ENCODE data around the gene DLAT.
A peak's percentile ranks its signal among the peaks of the same experiment; 100 is the strongest.
"Not testable (repeated sequence)": the region's sequence is repeated elsewhere in the genome, so short reads cannot be mapped to it uniquely, and the experiment has no call there.

Gene DLAT

DNA sequence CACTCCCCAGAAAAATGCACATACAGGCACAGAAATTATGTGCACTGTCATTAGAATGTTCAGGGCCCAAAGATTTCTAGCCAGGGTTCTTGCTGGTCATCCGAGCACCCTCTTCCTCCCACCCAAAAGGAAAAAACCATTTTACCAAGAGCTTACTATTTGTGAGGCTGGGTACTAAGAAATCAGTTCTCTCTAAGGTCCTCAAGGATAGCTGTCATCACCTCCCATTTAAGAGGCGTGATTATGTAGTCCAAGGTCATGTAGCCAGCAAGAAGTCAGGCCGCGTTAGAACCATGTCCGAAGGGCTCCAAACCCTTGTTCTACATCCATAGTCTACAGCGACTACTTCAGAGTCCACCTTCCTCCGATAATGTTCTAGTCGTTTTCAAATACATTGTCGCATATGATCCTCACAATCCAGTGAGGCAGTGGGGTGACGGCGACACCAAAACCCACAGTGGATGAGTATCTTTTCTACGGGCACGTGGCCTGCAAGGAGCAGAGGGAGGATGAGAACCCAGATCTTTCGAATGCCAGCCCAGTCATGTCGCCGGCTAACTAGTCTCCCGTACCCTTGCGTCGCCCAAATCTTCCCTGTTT is 60.7 kb downstream of the DLAT start:
- no peak for DNase-seq
- peak overlapping the region; percentile 32 for H2AK5ac ChIP-seq (ENCODE audit: low read length)
- H3K27me3 ChIP-seq (ENCODE audit: insufficient read depth, low read length), result no peaks in the 10 kb centered on the region
- peak overlapping the region; percentile 28 for H4K91ac ChIP-seq (ENCODE audit: low read depth, low read length)
- H3K27ac ChIP-seq (ENCODE audit: low read depth, low read length), result no peak overlapping the region
- H3K4ac ChIP-seq (ENCODE audit: low read depth, low read length), result peak overlapping the region; percentile 22
- H2AFZ ChIP-seq (ENCODE audit: insufficient read depth, low read length, poor library complexity), result peak overlapping the region; percentile 41
- peaks cover 6% of the 10 kb centered on the region for H3K79me1 ChIP-seq (ENCODE audit: low read length)
- peak overlapping the region; percentile 63 for H3K14ac ChIP-seq (ENCODE audit: low read length)
- H3K4me1 ChIP-seq (ENCODE audit: control insufficient read depth in 1 of 2, insufficient read depth in 2 of 2, low read length in 2 of 2), result peaks cover 0 to 7% of the 10 kb centered on the region in 2 experiments
- H4K8ac ChIP-seq (ENCODE audit: low read depth, low read length), result peak overlapping the region; percentile 76
- WGBS (ENCODE audit: extremely low coverage, insufficient coverage, insufficient read length), result no CpG with 5 or more reads among the region's 19 CpGs
- peak overlapping the region; percentile 18 for H2BK120ac ChIP-seq (ENCODE audit: insufficient read depth, low read length, poor library complexity)
- H3K36me3 ChIP-seq (ENCODE audit: control insufficient read depth in 1 of 2, insufficient read depth in 2 of 2, low read length in 2 of 2), result peaks cover 3 to 22% of the 10 kb centered on the region in 2 experiments
- H2BK5ac ChIP-seq (ENCODE audit: low read depth, low read length, poor library complexity), result no peak overlapping the region
- H3K79me2 ChIP-seq (ENCODE audit: control insufficient read depth, insufficient read depth, low read length, poor library complexity), result peaks cover 12% of the 10 kb centered on the region
- no peak overlapping the region for H2BK12ac ChIP-seq (ENCODE audit: low read length)
- peak overlapping the region; percentile 31 for H3K18ac ChIP-seq (ENCODE audit: low read length)
- H3K4me2 ChIP-seq (ENCODE audit: low read length), result peak overlapping the region; percentile 78
- H3K9me3 ChIP-seq (ENCODE audit: insufficient read depth, low read depth, low read length), result no peaks in the 10 kb centered on the region
- peak overlapping the region; percentile 49 for H4K12ac ChIP-seq (ENCODE audit: low read depth, low read length)
- H3K4me3 ChIP-seq (ENCODE audit: low read depth, low read length), result peak overlapping the region; percentile 86
- H3K23ac ChIP-seq (ENCODE audit: low read length), result no peak overlapping the region
- H3K9ac ChIP-seq (ENCODE audit: low read length), result peak overlapping the region; percentile 76

DNA sequence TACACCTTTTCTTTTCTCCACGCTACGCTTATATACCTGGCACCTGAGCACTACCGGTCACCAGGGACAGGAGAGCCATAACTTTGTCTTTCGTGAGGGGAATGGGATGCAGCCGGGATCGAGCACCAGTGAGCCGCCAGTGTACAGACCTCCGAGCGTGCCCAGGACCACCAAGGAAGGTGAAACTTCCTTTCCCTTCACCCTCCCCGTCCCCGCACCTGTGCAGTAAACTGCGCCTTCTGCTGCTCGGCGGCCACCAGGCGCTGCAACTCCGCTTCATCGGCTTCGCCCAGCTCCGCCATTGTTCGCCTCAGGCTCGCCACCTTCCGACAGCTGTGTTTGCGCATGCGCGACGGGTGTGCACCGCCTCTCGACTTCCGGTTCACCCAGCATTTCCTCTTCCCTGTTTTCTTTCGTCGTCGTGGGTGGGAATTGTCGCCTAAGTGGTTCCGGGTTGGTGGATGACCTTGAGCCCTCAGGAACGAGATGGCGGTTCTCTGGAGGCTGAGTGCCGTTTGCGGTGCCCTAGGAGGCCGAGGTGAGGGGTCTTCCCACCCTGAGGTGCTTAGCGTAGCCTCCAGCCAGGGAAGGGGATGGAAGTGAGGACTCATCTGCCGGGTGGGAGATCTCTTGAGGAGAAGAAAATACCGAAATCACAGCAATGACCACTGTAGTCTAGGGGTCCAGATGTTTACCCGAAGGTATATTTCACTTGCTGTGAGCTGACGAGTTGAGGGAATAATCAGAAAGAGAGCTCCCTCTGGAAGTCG is 61.4 kb downstream of the DLAT start, which contains the start of the genes SDHD and TIMM8B:
Gene SDHD (plus strand): TSS at position 452 of the 770 bp plus-strand sequence. CDS start 35 bp downstream, at position 487.
Gene TIMM8B (minus strand): TSS at position 335 of the 770 bp plus-strand sequence. CDS start 33 bp downstream, at position 302.
- Histone ChIP-seq H3K23ac (ENCODE audit: low read length) (no peak within 1 kb of the TSS), H3K9me3 (ENCODE audit: insufficient read depth, low read depth, low read length) (no peaks in the 10 kb centered on the region), H3K79me1 (ENCODE audit: low read length) (peaks cover 6% of the 10 kb centered on the region), H3K4me2 (ENCODE audit: low read length) (peak within 1 kb of the TSS; percentile 96), H4K91ac (ENCODE audit: low read depth, low read length) (peak within 1 kb of the TSS; percentile 74), H3K36me3 (ENCODE audit: control insufficient read depth in 1 of 2, insufficient read depth in 2 of 2, low read length in 2 of 2) (peaks cover 3 to 25% of the 10 kb centered on the region in 2 experiments), H2BK5ac (ENCODE audit: low read depth, low read length, poor library complexity) (peak within 1 kb of the TSS; percentile 73), H3K27me3 (ENCODE audit: insufficient read depth, low read length) (no peaks in the 10 kb centered on the region), H3K79me2 (ENCODE audit: control insufficient read depth, insufficient read depth, low read length, poor library complexity) (peaks cover 12% of the 10 kb centered on the region), H2AK5ac (ENCODE audit: low read length) (peak within 1 kb of the TSS; percentile 67), H2AFZ (ENCODE audit: insufficient read depth, low read length, poor library complexity) (peak within 1 kb of the TSS; percentile 51), H3K4me3 (ENCODE audit: low read depth, low read length) (peak within 1 kb of the TSS; percentile 92), H3K27ac (ENCODE audit: low read depth, low read length) (no peak within 1 kb of the TSS), H3K18ac (ENCODE audit: low read length) (peak within 1 kb of the TSS; percentile 31), H2BK120ac (ENCODE audit: insufficient read depth, low read length, poor library complexity) (peak within 1 kb of the TSS; percentile 18), H3K4me1 (ENCODE audit: control insufficient read depth in 1 of 2, insufficient read depth in 2 of 2, low read length in 2 of 2) (peaks cover 0 to 7% of the 10 kb centered on the region in 2 experiments), H3K14ac (ENCODE audit: low read length) (peak within 1 kb of the TSS; percentile 63), H4K8ac (ENCODE audit: low read depth, low read length) (peak within 1 kb of the TSS; percentile 90), H3K4ac (ENCODE audit: low read depth, low read length) (peak within 1 kb of the TSS; percentile 93), H2BK12ac (ENCODE audit: low read length) (no peak within 1 kb of the TSS), H3K9ac (ENCODE audit: low read length) (peak within 1 kb of the TSS; percentile 95), H4K12ac (ENCODE audit: low read depth, low read length) (peak within 1 kb of the TSS; percentile 72)
- no CpG with 5 or more reads among the region's 45 CpGs for WGBS (ENCODE audit: extremely low coverage, insufficient coverage, insufficient read length)
- DNase-seq, result peak; percentile 95 to 100

DNA sequence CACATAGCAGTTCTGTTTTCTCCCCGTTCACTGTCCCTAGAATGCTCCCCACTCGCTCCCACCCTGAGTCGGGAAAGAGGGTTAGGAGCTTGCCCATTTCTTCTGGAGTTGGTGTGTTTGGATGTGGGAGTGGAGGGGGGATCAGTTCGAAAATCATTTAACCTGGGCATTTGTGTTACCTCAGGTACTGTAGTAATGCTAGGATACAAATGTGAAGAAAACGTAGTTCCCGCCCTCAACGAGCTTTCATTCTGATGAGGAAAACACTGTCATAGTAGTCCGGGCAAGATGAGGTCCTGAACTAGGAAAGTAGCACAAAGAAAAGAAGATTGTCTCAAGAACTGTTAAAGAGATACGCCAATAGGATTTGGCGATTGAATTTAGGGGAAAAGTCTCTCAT is 62.0 kb downstream of the DLAT start:
- Histone ChIP-seq H2BK5ac (ENCODE audit: low read depth, low read length, poor library complexity) (peak overlapping the region; percentile 30), H2BK120ac (ENCODE audit: insufficient read depth, low read length, poor library complexity) (no peak overlapping the region), H3K4ac (ENCODE audit: low read depth, low read length) (peak overlapping the region; percentile 93), H3K27me3 (ENCODE audit: insufficient read depth, low read length) (no peaks in the 10 kb centered on the region), H4K12ac (ENCODE audit: low read depth, low read length) (peak overlapping the region; percentile 72), H3K4me3 (ENCODE audit: low read depth, low read length) (peak overlapping the region; percentile 92), H4K8ac (ENCODE audit: low read depth, low read length) (peak overlapping the region; percentile 90), H3K23ac (ENCODE audit: low read length) (no peak overlapping the region), H3K9me3 (ENCODE audit: insufficient read depth, low read depth, low read length) (no peaks in the 10 kb centered on the region), H3K4me2 (ENCODE audit: low read length) (peak overlapping the region; percentile 96), H3K36me3 (ENCODE audit: control insufficient read depth in 1 of 2, insufficient read depth in 2 of 2, low read length in 2 of 2) (peaks cover 3 to 28% of the 10 kb centered on the region in 2 experiments), H2BK12ac (ENCODE audit: low read length) (no peak overlapping the region), H3K14ac (ENCODE audit: low read length) (peak overlapping the region; percentile 46), H3K18ac (ENCODE audit: low read length) (peak overlapping the region; percentile 20), H3K27ac (ENCODE audit: low read depth, low read length) (no peak overlapping the region), H4K91ac (ENCODE audit: low read depth, low read length) (peak overlapping the region; percentile 74), H3K4me1 (ENCODE audit: control insufficient read depth in 1 of 2, insufficient read depth in 2 of 2, low read length in 2 of 2) (peaks cover 0 to 7% of the 10 kb centered on the region in 2 experiments), H2AK5ac (ENCODE audit: low read length) (peak overlapping the region; percentile 67), H3K79me2 (ENCODE audit: control insufficient read depth, insufficient read depth, low read length, poor library complexity) (peaks cover 12% of the 10 kb centered on the region), H3K9ac (ENCODE audit: low read length) (peak overlapping the region; percentile 95), H2AFZ (ENCODE audit: insufficient read depth, low read length, poor library complexity) (peak overlapping the region; percentile 51), H3K79me1 (ENCODE audit: low read length) (peaks cover 6% of the 10 kb centered on the region)
- DNase-seq, result peak in 1 of 2 donors; percentile 7
- no CpG with 5 or more reads among the region's 10 CpGs for WGBS (ENCODE audit: extremely low coverage, insufficient coverage, insufficient read length)

DNA sequence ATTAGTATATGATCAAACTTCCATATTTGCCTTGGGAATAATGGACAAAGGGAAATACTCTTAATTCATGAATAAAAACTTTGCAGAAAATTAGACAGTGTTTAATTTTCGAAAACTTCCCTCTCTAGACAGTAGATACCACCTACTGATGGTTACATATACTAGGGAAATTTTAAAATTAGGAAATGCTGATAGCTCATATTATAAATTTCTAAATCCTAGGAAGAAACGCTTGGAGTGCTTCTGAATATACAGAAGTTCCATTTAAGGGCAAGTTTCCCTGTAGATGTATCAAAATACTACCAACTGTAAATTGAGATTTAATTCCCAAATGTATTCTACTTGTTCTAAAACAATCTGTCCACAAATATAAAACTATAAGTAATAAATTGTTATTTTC is 70.1 kb downstream of the DLAT start:
- H4K8ac ChIP-seq (ENCODE audit: low read depth, low read length); H3K79me1 ChIP-seq (ENCODE audit: low read length); H2BK120ac ChIP-seq (ENCODE audit: insufficient read depth, low read length, poor library complexity); H4K12ac ChIP-seq (ENCODE audit: low read depth, low read length); H2BK5ac ChIP-seq (ENCODE audit: low read depth, low read length, poor library complexity); H2AK5ac ChIP-seq (ENCODE audit: low read length); DNase-seq; H3K9me3 ChIP-seq (ENCODE audit: insufficient read depth, low read depth, low read length); H3K27me3 ChIP-seq (ENCODE audit: insufficient read depth, low read length); H3K18ac ChIP-seq (ENCODE audit: low read length); H3K79me2 ChIP-seq (ENCODE audit: control insufficient read depth, insufficient read depth, low read length, poor library complexity); H3K27ac ChIP-seq (ENCODE audit: low read depth, low read length); H3K9ac ChIP-seq (ENCODE audit: low read length); H3K23ac ChIP-seq (ENCODE audit: low read length); H3K4ac ChIP-seq (ENCODE audit: low read depth, low read length); H2BK12ac ChIP-seq (ENCODE audit: low read length); H3K14ac ChIP-seq (ENCODE audit: low read length); H4K91ac ChIP-seq (ENCODE audit: low read depth, low read length); H3K4me1 ChIP-seq (ENCODE audit: control insufficient read depth in 1 of 2, insufficient read depth in 2 of 2, low read length in 2 of 2); H3K4me3 ChIP-seq (ENCODE audit: low read depth, low read length); H3K4me2 ChIP-seq (ENCODE audit: low read length); H2AFZ ChIP-seq (ENCODE audit: insufficient read depth, low read length, poor library complexity): not testable (repeated sequence)
- no CpG with 5 or more reads among the region's 2 CpGs for WGBS (ENCODE audit: extremely low coverage, insufficient coverage, insufficient read length)
- peaks cover 12 to 19% of the 10 kb centered on the region in 2 experiments for H3K36me3 ChIP-seq (ENCODE audit: control insufficient read depth in 1 of 2, insufficient read depth in 2 of 2, low read length in 2 of 2)
